GM21576 (cell line): ENCODE results near the gene NFKBIB.
"Not testable (repeated sequence)": the region's sequence is repeated elsewhere in the genome, so short reads cannot be mapped to it uniquely, and the experiment has no call there.

Experiments
- ATAC-seq: cut with Tn5 transposase; IDR thresholded peaks from one replicate; pipeline ENCODE4 v1.9.1; 2021; ENCODE audit warnings: mild to moderate bottlenecking, moderate library complexity; ENCODE audit not compliant: unreplicated experiment

NFKBIB gene, protein sequence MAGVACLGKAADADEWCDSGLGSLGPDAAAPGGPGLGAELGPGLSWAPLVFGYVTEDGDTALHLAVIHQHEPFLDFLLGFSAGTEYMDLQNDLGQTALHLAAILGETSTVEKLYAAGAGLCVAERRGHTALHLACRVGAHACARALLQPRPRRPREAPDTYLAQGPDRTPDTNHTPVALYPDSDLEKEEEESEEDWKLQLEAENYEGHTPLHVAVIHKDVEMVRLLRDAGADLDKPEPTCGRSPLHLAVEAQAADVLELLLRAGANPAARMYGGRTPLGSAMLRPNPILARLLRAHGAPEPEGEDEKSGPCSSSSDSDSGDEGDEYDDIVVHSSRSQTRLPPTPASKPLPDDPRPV

GRCh38 chr19:38899447-38900201 is at the start of gene NFKBIB, which contains the start of gene SIRT2:
NFKBIB (plus strand) TSS chr19:38899969; CDS start chr19:38900033, 64 bp downstream.
SIRT2 (minus strand) TSS chr19:38899618; CDS start chr19:38899521, 97 bp downstream.
- peak; percentile 89 for ATAC-seq

DNA sequence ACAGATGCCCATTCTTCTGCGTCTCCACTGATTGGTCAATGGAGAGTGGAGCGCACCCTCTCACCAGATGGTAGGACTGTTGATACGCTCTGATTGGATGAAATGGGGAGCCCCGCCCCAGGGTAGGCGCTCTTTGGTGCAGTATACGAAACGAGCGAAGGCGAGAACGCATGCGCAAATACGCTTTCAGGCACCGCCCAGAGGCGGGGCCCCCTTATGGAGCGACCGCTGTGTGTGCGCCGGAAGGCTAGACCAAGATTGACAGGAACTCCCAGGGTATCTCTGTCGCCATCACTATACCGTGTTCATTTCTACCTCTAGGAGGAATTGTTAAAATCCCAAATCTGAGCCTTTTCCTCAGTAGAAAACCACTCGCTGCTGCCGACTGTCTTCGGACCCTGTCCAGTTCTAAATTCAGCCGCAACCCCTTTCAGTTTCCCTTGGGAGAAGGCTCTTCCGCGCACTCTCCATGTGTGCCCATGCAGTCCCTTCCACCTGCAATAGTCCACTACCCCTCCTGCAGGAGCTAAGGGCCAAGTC is 49.3 kb upstream of the NFKBIB start:
- ATAC-seq = peak; percentile 71

- ATAC-seq = no peak
Measured at GRCh38 chr19:38850976-38851621, 48.7 kb upstream of the NFKBIB start.

GRCh38 chr19:38851622-38852230 is 48.0 kb upstream of the NFKBIB start:
- no peak for ATAC-seq

DNA sequence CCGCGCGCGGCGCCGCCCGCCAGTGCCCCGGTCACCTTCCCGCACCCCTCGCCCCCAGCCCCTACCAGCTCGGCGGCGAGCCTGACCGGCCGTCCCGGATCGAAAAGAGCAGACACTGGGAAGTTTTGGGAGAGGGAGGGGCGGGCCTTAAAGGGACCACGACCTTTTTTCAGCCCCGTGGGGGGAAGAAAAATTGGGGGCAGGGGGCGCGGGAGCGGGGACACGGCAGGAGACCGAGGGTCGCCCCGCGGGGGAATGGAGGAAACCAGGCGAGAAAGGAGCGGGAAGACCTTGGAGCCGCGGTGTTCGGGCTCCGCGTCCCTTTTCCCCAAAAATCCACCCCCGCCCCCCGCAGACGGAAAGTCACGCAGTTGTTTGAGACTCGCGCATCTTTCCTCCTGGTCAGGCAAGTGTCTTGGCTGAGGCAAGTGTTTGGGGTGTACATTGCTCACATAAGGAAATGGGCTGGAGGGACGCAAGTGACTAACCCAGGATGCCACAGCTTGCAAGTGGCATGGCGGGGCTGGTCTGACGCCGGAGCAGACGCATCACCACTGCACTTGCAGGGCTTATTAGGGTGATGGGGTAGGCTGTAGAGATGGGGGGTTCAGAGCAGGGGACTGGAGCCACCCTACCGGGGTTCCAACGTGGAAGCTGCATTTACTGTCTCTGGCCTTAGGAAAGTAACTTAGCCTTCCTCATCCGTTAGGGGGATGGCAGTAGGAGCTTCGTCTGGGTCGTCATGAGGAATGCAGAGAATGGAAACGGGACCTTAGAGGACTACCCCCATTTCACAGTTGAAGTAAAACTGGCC is 47.3 kb upstream of the NFKBIB start:
- ATAC-seq = no peak

- ATAC-seq = no peak
Measured at GRCh38 chr19:38853214-38853613, 46.6 kb upstream of the NFKBIB start.

DNA sequence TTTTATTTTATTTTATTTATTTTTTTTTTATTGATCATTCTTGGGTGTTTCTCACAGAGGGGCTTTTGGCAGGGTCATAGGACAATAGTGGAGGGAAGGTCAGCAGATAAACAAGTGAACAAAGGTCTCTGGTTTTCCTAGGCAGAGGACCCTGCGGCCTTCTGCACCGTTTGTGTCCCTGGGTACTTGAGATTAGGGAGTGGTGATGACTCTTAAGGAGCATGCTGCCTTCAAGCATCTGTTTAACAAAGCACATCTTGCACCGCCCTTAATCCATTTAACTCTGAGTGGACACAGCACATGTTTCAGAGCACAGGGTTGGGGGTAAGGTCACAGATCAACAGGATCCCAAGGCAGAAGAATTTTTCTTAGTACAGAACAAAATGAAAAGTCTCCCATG is 44.8 kb upstream of the NFKBIB start:
- not testable (repeated sequence) for ATAC-seq

GRCh38 chr19:38855751-38856150 is 44.0 kb upstream of the NFKBIB start:
- ATAC-seq = not testable (repeated sequence)

DNA sequence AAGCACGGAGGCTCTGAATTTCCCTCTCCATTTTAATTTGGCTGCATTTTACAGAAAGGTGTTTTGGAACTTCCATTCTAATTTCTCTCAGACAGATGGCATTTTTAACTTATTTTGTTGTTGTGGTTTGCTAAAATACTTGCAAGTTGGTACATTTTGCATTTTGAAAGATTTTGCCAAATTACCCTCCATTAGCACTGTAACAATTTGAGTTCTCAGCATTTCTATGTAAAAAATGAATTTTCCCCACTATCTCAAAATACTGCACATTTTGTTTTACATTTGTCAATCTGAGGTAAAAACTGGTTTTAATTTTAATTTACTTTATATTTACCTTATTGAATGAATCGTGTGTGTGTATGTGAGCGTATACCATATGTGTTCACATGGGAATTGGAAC is 43.0 kb upstream of the NFKBIB start:
- no peak for ATAC-seq

- not testable (repeated sequence) for ATAC-seq
Measured at GRCh38 chr19:38859631-38860204, 40.1 kb upstream of the NFKBIB start.

DNA sequence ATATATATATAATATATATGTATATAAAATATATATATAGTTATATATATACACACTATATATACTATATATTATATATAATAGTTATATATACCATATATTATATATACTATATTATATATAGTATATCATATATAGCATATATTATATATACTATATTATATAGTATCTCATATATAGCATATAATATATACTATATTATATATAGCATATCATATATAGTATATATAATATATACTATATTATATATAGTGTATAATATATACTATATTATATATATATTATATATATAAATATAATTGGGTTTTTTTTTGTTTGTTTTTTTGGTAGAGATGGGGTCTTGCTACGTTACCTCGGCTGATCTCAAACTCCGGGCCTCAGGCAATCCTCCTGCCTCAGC is 38.4 kb upstream of the NFKBIB start:
- ATAC-seq = no peak

GRCh38 chr19:38862321-38863059 is 37.3 kb upstream of the NFKBIB start:
- no peak for ATAC-seq

DNA sequence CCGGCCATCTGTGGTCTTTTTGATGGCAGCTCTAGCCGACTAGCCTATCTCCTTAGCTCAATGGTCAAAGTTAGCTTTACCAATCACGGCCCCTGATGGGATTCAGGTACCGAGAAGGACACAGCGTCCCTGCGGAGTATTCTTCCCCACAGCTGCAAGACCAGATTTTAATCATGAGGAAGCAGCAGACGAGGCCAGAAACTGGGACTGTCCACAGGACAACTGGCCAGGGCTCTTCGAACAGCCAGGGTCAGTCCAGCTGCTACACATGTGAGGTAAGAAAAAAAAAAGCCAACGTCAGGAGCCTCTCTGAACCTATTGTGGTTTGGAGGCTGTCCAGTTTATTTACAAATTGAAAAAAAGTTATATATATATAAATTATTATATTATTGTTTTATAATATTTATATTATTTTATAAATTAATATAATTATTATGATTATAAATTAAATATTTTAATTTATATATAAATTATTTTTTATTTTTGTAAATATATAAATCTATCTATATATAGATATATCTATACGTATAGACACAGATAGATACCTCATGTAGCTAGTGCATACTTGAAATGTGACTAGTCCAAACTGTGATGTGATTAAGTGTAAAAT is 32.5 kb upstream of the NFKBIB start:
- no peak for ATAC-seq

DNA sequence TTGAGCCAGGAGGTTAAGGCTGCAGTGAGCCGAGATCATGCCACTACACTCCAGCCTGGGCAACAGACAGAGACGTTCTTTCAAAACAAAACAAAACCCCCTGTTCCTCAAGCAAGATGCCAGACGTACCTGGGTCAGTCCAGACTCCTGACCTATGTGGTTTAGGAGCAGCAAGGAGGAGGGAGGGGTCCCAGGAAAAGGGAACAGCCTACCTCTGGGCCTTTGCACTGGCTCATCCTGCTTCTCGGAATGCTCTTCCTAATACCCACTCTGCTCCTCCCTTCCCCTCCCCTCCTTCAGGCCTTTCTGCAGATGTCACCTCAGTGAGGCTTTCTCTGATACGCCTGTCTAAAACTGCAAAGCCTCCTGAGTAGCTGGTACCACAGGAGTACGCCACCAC is 31.2 kb upstream of the NFKBIB start:
- no peak for ATAC-seq

DNA sequence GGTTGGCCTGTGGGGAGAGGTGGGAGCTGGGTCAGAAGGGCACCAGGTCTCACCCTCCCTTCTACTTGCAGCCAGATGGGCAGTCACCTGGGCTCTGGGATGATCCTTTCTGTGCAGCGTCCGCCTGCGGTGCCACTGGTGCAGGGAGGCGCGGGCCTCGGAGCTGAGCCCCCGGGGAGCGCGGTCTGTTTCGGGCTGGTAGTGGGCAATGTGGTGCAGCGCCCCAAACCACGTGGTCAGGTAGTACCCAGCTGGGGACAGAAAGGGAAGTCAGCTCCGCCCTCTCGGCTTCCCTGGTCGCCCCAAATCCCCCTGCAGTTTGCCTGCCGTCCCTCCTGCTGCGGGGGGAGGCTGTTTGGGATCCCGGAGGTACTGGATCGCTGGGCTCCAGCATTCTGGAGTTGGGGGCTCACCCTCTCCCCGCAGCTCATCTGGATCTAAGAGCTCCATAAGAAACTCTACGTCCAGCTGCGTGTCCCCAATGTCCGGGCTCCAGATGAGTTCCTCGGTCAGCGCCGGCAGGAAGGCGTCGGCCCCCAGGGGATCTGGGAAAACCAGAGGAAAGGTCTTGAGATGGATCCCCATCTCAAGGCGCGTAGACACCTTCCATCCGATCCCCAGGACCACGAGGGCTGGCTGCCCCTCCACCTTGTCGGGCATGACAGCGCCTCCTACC is 30.5 kb upstream of the NFKBIB start:
- ATAC-seq = no peak

GRCh38 chr19:38869836-38870607 is 29.7 kb upstream of the NFKBIB start:
- ATAC-seq = peak; percentile 56

GRCh38 chr19:38870612-38871011 is 29.2 kb upstream of the NFKBIB start:
- ATAC-seq = no peak
